Activated effector memory CD4-positive, alpha-beta T cell treated with anti-CD3 and anti-CD28 coated beads, Interleukin-2, amount 50 U/mL, for 16 hours (primary cell): Measurements from ENCODE around the gene IL22RA1.
A peak's percentile ranks its signal among the peaks of the same experiment; 100 is the strongest.

Source experiments
- DNase-seq: peaks from one replicate; pipeline ENCODE4 v3.0.0-alpha.2; 2020

Gene IL22RA1, protein sequence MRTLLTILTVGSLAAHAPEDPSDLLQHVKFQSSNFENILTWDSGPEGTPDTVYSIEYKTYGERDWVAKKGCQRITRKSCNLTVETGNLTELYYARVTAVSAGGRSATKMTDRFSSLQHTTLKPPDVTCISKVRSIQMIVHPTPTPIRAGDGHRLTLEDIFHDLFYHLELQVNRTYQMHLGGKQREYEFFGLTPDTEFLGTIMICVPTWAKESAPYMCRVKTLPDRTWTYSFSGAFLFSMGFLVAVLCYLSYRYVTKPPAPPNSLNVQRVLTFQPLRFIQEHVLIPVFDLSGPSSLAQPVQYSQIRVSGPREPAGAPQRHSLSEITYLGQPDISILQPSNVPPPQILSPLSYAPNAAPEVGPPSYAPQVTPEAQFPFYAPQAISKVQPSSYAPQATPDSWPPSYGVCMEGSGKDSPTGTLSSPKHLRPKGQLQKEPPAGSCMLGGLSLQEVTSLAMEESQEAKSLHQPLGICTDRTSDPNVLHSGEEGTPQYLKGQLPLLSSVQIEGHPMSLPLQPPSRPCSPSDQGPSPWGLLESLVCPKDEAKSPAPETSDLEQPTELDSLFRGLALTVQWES

DNA sequence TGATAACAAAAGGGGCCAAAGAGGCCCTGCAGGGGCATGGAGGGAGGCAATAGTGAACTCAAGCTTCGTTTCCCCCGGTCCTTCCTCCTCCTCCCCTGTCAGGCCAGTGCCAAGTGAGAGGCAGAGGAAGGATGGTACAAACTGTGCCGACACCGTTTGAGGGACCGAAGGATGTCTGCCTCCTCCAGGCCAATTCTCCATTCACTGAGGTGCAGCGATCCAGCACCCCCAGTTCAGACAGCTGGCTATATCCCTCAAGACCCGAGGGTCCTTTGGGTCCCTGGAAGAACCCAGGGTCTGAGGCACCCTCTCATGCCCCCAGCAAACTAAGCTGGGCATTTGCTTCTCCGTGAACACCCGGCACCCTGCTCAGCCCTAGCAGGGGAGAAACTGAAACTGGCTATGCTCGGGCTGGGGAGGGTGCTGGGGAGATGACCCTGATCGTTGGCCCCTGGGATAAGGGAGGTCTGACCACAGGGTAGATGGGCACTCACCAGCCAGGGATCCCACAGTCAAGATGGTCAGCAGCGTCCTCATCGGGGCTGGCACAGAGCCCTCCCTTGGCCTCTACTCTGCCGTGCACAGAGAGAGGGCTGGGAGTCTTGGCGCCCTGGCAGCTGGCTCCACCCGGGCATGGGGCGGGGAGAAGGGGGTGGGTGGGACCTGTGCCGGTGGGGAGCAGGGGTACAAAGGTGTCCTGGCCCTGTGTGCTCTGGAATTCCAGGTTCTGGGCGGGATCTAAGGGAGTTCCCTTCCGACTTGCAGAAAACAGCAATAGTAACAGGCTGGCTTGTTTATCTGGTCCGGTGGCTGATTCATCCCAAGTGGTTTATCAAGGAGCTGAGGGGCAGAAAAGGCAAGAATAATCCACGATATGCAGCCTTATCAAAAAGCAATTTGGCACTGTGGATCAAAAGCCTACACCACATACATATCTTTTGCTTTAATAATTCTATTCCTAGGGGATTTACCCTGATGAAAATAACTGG lies at the start of gene IL22RA1:
Gene IL22RA1, minus strand, starts transcription at position 595 of the 989 bp plus-strand sequence. Its CDS starts 58 bp downstream, at position 537.
- DNase-seq = no peak

DNA sequence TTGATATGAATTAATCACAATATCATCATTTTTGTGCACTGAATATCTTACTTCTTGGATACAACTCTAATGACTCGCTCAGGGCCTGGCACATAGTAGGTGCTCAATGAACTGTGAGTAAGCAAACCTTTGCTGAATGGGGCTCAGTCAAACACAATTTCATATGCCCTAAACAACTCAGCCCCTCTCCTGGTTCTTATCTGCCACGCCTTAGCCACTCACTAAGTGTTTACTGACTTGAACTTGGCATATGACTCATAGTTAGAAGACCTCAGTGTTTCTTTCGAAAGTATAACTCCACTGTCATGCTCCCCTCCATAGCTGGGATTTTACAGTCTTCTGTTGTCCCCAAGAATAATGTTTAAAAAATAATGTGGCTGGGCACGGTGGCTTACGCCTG lies 48.9 kb upstream of the IL22RA1 start:
- peak; percentile 73 for DNase-seq

DNA sequence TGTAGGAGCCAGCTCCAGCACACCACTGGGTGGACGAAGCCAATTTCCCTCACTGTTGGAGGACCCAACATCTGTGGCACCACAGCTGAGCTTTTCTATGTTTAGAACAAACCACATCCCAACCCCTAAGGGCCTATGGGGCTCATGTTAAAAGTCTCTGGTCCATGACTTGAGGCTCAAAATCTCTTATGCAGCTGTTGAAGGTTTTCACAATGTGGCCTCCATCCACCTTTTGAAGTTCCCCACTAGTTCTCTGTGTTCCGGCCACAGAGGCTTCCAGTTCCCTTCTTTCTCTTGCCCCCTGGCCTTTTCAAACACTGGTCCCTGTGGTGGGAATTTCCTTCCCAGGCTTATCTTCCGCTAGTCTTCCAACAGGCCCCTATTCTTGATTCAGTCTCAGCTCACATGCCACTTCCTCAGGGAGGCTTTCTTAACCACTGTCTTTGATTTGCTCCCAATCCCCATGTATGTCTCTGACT lies 48.1 kb upstream of the IL22RA1 start:
- DNase-seq = no peak

DNA sequence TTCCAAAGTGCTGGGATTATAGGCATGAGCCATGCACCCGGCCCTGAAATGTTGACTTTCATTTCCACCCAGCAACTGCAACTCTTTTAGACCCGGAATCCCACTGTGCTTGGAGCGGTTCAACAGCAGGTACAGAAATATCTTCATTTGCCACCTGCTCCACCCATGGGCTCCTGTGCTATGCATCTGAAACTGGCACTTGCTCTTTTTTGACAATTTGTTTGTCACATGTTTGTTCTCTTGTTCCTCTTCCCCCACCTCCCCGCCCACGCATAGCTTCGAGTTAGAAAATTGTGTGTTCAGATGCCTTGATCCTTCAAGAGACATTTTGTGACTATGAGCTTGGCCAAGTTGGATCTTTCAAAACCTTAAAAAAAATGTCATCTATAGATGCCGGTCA lies 46.6 kb upstream of the IL22RA1 start:
- no peak for DNase-seq

DNA sequence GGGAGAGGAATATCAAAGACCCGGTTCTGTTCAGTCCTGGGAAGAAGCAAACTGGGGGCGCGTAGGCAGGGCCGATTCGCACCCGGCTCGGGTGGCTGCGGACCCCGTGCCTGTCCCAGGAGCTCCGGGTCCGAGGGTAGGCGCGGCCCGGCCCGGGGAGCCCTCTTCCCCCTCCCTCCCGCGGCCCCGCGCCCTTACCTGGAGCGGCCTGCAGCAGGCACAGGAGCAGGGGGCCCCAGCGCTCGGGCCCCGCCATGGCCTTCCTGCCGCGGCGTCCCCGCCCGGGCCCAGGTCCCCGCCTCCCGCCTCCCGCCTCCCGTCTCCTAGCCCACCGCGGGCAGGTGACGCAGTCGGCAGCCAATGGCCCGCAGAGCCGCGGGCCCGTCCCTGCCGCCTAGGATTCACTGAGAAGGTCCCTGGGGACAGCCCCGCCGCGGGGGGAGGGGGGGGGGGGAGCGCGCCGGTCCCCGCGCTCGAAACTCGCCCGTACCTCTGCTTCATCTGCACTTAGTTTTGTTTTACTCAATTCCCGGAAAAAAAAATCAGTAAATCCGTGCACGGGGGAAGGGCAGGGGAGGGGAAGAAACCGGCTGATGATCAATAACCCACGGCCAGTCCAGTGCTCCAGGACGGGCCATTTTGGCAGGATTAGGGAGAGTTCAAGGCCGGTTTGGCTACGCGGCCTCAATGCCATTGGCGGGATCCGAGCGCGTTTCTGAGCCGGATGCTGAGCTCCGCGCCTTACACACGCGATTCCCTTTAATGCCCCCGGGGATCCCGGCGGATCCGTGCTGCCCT lies 44.3 kb upstream of the IL22RA1 start, which contains the start of gene IFNLR1:
Gene IFNLR1, minus strand, starts transcription at position 297 of the 798 bp plus-strand sequence. Its CDS starts 41 bp downstream, at position 256.
- DNase-seq = peak; percentile 91

DNA sequence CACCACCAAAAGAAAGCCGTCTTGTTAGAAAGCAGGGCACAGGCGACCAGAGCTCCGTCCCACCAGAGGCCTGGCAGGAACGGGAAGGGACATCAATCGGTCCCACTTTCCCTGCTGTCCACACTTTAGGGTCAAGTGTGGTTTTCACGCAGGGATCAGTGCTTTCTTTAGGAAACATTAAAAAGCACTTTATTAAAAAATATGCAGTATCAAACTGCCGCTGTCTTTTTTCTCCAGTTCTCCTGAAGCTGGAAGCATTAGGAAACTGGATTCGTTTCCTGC lies 43.7 kb upstream of the IL22RA1 start:
- DNase-seq = peak; percentile 14

DNA sequence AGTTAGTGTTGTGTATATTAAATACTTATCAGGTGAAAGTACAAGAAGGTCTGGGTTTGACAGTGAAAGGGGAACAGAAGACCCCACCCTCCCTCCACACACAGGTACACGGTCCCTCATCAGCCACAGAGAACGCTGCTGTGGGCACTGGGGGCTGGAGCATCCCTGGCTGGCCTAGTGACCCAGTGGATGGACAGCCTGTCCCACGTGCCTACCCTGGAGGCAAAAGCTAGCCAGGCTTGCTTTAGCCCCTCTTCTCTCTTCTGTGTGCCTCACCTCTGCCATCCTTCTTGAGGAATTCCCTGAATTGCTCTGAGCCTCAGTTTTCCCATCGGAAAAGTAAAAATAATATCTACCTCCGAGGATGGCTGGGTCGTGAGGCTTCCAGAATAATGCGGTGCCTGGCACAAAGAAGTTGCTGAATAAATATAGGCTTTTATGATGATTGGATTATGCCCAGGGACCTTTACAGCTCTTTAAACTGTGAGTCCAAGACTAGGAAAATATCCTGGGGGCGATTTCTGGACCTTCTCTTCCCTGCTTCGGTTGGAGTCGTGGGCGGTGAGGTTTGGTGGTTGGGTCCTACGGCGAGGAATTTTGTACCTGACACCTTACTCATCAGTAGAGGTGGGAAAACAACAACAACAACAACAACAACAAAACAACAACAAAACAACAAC lies 43.2 kb upstream of the IL22RA1 start:
- peak; percentile 59 for DNase-seq

DNA sequence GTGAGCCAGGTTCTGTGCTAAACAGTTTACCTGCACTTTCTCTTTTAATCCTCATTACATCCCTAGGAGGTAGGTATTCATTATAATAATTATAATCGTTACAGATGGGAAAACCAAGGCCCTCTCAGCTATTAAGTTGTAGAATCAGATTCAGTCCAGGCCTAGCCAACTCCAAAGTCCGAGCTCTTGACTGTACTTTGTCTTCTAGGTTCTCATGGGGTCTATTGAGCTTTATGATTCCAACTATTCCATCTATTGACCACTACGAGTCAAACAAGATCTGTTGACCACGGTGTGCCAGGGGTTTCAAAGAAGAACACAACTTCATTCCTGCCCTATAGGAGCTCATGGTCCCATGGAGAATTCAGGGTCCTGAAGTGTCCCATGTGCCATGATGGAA lies 42.1 kb upstream of the IL22RA1 start:
- DNase-seq = no peak

DNA sequence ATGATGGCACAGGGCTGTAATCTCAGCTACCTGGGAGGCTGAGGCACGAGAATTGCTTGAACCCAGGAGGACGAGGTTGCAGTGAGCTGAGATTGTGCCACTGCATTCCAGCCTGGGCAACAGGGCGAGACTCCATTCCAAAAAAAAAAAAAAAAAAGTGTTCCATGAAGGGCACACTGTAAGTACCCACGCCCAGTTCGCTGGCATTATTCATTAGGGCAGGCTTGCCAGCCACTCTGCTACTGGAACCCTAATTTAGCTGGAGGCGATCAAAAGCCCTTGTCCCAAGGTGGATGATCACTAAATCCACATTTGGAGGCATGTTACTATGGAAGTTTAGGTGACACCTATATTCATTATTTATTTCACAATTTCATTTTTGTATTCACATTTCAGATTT lies 39.1 kb upstream of the IL22RA1 start:
- no peak for DNase-seq

DNA sequence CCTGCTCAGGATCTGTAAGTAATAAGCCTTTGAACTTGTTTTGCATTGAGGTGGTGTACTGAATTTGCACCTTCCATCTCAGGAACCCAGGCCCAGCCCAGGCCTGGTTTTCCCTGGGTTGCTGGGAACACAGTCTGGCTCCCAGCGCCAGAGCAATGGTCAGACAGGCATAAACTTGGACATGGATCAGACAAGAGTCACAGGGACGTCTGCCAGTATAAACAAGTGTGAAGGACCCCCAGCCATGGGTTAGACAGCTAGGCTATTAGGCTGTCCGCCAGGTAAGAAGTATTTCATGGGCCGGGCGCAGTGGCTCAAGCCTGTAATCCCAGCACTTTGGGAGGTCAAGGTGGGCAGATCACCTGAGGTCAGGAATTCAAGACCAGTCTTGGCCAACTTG lies 38.7 kb upstream of the IL22RA1 start:
- peak; percentile 39 for DNase-seq

DNA sequence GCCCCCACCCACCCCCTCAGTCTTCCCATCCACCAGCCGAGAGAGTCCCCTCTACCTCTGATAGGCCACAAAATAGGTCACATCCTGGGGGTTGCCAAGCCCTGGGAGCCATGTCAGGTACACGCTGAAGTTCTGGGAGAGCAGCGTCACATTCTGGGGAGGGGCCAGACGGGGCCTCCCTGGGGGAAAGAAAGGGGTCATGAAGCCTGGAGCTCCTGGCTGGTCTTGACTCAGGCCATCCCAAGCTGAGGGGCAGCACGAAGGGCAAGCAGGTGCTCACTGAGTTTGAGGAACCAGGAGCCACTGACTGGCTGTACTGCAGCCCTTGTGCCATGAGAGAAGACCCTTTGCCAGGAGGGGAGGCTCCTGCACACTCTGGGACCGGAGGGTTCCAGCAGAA lies 37.7 kb upstream of the IL22RA1 start:
- peak; percentile 38 for DNase-seq

DNA sequence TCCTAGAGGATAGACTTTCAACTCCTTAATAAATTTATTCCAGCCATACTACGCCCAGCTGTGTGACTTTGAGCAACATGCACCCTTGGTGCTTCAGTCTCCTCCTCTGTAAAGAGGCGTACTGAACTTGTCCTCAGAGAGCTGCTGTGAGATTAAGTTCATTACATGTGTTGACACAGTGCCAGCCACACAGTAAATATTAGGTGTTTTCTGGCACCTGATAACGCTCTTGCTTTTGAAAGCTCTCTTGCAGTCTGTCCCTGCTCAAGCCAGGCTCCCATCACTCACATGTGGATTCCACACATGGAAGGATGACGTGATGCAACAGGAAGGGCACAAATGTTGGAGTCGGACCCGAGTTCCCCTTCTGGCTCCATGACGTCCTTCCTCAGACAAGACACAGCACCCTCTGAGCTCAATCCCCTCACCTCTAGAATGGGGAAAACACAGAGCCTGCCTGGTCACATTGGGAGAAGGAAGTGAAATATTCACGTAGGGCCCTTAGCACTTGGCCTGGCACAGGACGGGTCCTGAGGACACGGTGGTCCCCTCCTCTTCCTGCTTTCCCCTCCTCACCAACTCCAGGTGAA lies 36.4 kb upstream of the IL22RA1 start:
- DNase-seq = peak; percentile 30

DNA sequence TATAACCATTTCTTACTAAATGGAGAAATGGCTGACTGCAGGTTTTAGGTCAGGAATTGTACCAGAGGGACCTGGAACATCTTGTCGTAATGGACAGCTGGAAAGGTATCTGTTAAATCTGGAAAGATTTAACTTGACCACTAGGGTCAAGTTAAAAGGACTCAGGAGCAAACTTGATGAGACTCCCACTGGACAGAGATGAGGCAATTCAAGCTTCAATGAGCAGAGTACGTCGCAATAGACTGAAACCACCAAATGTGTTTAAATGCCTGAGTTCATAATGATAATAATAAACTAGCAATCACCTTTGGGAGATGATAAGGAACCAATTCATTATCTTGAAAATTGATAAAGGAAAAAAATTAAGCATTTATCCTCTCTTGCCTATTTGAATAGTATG lies 35.5 kb upstream of the IL22RA1 start:
- DNase-seq = no peak

DNA sequence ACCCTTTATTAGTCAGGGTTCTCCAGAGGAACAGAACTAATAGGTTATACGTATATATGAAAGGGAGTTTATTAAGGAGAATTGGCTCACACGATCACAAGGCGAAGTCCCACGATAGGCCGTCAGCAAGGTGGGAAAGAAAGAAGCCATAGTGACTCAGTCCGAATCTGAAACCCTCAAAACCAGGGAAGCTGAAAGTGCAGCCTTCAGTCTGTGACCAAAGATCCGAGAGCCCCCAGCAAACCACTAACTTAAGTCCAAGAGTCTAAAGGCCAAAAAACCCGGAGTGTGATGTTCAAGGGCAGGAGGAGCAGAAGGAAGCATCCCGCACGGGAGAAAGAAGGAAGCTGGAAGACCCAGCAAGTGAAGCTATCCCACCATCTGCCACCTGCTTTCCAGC lies 34.2 kb upstream of the IL22RA1 start:
- DNase-seq = no peak

DNA sequence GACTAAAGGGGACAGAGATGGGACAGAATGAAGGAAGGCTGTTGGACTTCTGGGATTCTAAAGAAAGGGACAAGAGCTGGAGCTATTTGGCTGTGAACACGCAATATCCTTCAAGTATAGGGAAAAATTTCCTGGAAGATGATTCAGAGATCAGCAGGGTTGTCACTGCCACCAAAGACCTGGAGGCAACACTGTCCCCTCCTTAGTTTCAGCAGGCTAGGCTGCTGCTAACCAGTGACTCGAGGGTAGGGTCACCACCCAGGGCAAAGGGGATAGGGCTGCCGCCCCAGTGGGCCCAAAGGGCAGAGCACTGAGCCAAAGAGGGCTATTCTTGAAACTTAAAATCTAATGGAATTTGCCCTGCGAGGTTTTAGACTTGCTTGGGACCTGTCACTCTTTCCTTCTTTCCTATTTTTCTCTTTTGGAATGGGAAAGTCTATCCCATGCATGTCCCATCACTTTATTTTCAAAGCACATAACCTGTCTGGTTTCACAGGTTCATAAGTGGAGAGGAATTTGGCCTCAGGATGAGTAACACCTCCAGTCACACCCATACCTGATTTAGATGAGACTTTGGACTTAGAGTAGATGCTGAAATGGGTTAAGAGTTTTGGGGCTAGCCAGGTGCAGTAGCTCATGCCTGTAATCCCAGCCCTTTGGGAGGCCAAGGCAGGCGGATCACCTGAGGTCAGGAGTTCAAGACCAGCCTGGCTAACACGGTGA lies 32.3 kb upstream of the IL22RA1 start:
- DNase-seq = no peak

DNA sequence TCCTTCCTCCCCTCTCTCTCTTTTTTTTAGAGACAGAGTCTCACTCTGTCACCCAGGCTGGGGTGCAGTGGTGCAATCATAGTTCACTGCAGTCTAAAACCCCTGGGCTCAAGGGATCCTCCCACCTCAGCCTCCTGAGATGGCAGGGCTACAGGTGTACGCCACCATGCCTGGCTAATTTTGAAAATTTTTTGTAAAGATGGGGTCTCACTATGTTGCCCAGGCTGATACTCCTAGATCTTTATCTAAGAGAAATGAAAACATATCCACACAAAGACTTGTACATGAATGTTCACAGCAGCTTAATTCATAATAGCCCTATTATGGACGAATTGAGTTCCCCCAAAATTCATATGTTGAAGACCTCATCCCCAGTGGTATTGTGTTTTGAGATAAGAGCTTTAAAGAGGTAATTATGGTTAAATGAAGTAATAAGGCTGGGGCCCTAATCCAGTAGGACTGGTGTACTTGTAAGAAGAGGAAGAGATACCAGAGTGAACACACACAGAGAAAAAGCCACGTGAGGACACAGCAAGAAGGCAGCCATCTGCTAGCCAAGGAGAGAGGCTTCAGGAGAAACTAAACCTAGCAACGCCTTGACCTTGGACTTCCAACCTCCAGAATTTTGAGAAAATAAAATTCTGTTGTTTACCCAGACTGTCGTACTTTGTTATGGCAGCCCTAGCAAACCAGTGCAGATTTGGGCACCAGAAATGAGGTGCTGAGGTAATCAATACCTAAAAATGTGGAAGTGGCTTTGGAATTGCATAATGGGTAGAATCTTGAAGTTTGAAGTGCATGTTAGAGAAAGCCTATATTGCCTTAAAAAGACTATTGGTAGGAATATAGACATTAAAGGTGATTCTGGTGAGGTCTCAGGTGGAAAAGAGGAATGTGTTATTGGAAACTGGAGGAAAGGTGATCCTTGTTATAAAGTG lies 31.0 kb upstream of the IL22RA1 start:
- DNase-seq = no peak

DNA sequence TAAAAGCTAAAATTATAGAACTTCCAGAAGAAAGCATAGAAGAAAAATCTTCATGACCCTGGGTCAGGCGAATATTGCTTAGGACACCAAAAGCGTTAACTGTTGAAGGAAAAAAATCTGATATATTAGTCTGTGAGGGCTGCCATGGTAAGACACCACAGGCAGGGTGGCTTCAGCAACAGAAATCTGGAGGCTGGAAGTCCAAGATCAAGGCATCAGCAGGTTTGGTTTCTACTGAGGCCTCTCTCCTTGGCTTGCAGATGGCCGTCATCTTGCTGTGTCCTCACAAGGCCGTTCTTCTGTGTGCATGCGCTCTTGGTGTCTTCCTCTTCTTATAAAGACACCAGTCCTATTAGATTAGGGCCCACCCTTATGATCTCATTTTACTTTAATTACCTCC lies 29.7 kb upstream of the IL22RA1 start:
- DNase-seq = peak; percentile 38

DNA sequence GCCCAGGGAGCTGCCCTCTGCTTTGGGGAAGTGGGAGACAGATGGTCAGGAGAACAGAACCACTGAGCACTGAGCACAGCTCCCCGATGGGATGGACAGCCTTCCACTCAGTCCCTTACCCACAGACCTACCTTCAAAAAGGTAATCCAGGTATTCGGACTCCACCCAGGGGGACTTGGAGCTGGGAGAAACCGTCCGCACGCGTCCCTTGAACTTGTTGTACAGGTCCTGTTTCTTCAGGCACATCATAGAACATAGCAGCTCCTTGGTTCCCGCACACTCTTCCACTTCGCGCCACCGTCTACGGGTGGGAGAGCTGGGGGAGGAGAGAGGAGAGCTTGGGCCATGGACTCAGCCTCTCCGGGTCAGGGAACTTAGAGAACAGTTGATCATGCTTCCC lies 26.3 kb upstream of the IL22RA1 start:
- DNase-seq = peak; percentile 52

DNA sequence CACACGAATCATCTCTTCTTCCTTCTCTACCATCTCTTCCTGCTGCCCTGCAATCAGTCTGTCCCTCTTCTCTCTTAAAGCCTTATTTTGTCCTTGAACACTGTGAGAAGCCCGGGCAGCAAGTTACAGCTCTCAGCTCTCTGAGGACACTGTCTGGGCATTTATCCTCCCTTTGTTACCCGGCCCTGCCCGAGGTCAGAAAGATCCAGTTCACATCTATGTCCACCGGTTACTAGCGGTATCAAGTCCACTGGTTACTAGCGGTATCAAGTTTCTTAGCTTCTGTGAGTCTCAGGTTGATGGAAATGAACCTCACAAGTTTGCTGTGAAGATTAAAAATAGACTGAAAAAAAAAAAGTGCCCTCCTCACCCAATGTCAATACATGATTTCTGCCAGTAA lies 25.3 kb upstream of the IL22RA1 start:
- DNase-seq = peak; percentile 19

DNA sequence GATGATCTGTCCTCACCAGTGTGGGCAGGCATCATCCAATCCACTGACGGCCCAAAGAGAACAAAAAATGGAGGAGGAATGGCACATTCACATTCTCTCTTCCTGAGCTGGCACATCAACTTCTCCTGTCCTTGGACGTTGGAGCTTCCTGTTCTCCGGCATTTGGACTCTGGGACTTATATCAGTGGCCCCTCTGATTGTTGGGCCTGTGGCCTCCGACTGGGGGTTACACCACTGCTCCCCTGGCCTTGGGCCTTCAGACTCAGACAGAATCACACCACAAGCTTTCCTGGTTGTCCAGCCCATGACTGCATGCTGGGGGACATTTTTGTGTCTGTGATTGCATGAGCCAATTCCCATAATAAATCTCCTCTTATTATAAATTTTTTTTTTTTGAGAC lies 24.1 kb upstream of the IL22RA1 start:
- DNase-seq = peak; percentile 5
